GM23248 (cell line): ENCODE data around the gene CXCR5.

Experiments
- EZH2 ChIP-seq: fragments of 200-600 bp; sonication (generic); IDR thresholded peaks from 2 replicates; pipeline ENCODE4 v1.6.1; 2018; ENCODE audit warnings: antibody characterized with exemption, mild to moderate bottlenecking; ENCODE audit not compliant: insufficient read depth, poor library complexity, severe bottlenecking
- EZH2phosphoT487 ChIP-seq: fragments of 200-600 bp; sonication (generic); IDR thresholded peaks from 2 replicates; pipeline ENCODE4 v1.6.1; 2018; ENCODE audit warnings: antibody characterized with exemption, moderate library complexity, mild to moderate bottlenecking, low read depth; ENCODE audit not compliant: insufficient read depth

DNA sequence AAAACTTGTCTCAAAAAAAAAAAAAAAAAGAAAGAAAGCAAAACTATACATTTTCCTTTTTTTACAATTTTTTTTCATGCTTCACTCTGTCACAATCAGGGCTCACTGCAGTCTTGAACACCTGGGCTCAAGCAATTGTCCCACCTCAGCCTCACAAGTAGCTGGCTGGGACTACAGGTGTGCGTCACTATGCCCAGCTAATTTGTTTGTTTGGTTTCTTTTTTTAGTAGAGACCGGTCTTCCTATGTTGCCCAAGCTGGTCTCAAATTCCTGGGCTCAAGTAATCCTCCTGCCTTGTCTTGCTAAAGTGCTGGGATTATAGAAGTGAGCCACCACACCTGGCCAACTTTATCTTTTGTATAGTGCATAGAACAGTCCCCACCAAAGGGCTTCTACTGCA is 15.0 kb upstream of the CXCR5 start:
- TF ChIP-seq EZH2 (no peak), EZH2phosphoT487 (no peak)
